ENCODE data around the gene SQOR. TPM values are rescaled to one million over a fixed set of nuclear protein-coding genes. Genes with fewer than 3 reads are reported as not detected.

SQOR gene
- total RNA-seq, 4 donors from 2014 or later, result 85.8 to 101 (median 96.7) TPM

GRCh38 chr15:45587863-45588170 lies 47.0 kb upstream of the SQOR start:
- no peaks in the 10 kb centered on the region for H3K27me3 ChIP-seq
- TF ChIP-seq POLR2A (IDR thresholded peaks at IDR 0.05) (no peak), CTCF (IDR thresholded peaks at IDR 0.05) (no peak)
- peak overlapping the region; percentile 92 to 97 (median 96) for H3K27ac ChIP-seq
- no peak for DNase-seq
- H3K4me1 ChIP-seq, result peaks cover 0 to 19% (median 9%) of the 10 kb centered on the region in 4 donors
- H3K4me3 ChIP-seq, result peak overlapping the region; percentile 66 to 87 (median 81)
- H3K9me3 ChIP-seq, result no peaks in the 10 kb centered on the region
- H3K36me3 ChIP-seq, result peaks cover 0 to 6% (median 0%) of the 10 kb centered on the region in 3 donors

GRCh38 chr15:45588219-45588875 lies 46.5 kb upstream of the SQOR start:
- TF ChIP-seq CTCF (IDR thresholded peaks at IDR 0.05) (no peak), POLR2A (IDR thresholded peaks at IDR 0.05) (no peak)
- DNase-seq, result no peak
- peak overlapping the region; percentile 66 to 87 (median 81) for H3K4me3 ChIP-seq
- H3K9me3 ChIP-seq, result no peaks in the 10 kb centered on the region
- no peaks in the 10 kb centered on the region for H3K27me3 ChIP-seq
- peaks cover 0 to 7% (median 0%) of the 10 kb centered on the region in 3 donors for H3K36me3 ChIP-seq
- peak overlapping the region; percentile 92 to 97 (median 96) for H3K27ac ChIP-seq
- peaks cover 0 to 19% (median 9%) of the 10 kb centered on the region in 4 donors for H3K4me1 ChIP-seq

- Histone ChIP-seq H3K27me3 (no peaks in the 10 kb centered on the region), H3K4me3 (no peak overlapping the region), H3K4me1 (peaks cover 0 to 19% (median 9%) of the 10 kb centered on the region in 4 donors), H3K27ac (no peak overlapping the region), H3K36me3 (peaks cover 0 to 7% (median 0%) of the 10 kb centered on the region in 3 donors), H3K9me3 (no peaks in the 10 kb centered on the region)
- DNase-seq, result no peak
- no peak for TF ChIP-seq CTCF (IDR thresholded peaks at IDR 0.05)
- TF ChIP-seq POLR2A (IDR thresholded peaks at IDR 0.05), result no peak
Measured at GRCh38 chr15:45589256-45589655, 45.6 kb upstream of the SQOR start.

- H3K9me3 ChIP-seq, result no peaks in the 10 kb centered on the region
- TF ChIP-seq POLR2A (IDR thresholded peaks at IDR 0.05), result no peak
- TF ChIP-seq CTCF (IDR thresholded peaks at IDR 0.05), result no peak
- no peaks in the 10 kb centered on the region for H3K27me3 ChIP-seq
- DNase-seq, result no peak
- H3K27ac ChIP-seq, result no peak overlapping the region
- no peak overlapping the region for H3K4me3 ChIP-seq
- H3K4me1 ChIP-seq, result peaks cover 0 to 6% (median 0%) of the 10 kb centered on the region in 4 donors
- peaks cover 0 to 17% (median 0%) of the 10 kb centered on the region in 3 donors for H3K36me3 ChIP-seq
Measured at GRCh38 chr15:45594319-45594718, 40.5 kb upstream of the SQOR start.

- H3K27ac ChIP-seq, result no peak overlapping the region
- no peak for DNase-seq
Measured at GRCh38 chr15:45594835-45595530, 39.8 kb upstream of the SQOR start.

More at GRCh38 chr15:45594835-45595530, 39.8 kb upstream of the SQOR start:
- Histone ChIP-seq H3K4me3 (no peak overlapping the region), H3K36me3 (peaks cover 0 to 17% (median 0%) of the 10 kb centered on the region in 3 donors), H3K27me3 (no peaks in the 10 kb centered on the region), H3K4me1 (no peaks in the 10 kb centered on the region), H3K9me3 (no peaks in the 10 kb centered on the region)
- no peak for TF ChIP-seq POLR2A (IDR thresholded peaks at IDR 0.05)
- TF ChIP-seq CTCF (IDR thresholded peaks at IDR 0.05), result no peak
